ENCODE data around the gene CERK.

- no peak for TF ChIP-seq CTCF (conservative IDR thresholded peaks at IDR 0.05)
- TF ChIP-seq EZH2 (IDR thresholded peaks at IDR 0.05; ENCODE audit: low read depth) = no peak
Observed at GRCh38 chr22:46746620-46747019, 8.6 kb upstream of the CERK start.

All from PC-9 (cell line).